ENCODE results near the gene CARS1. TPM values are rescaled to one million over a fixed set of nuclear protein-coding genes. Genes with fewer than 3 reads are reported as not detected.

The CARS1 gene
- total and polyA plus RNA-seq, 4 donors, result 27.3 to 62.3 (median 37.7) TPM

- H3K4me3 ChIP-seq, result no peak overlapping the region
- 97% methylated on average over 10 of the region's 10 CpGs for WGBS, 2 donors
- no peak overlapping the region for H3K27ac ChIP-seq (ENCODE audit: low read depth in 1 of 2, low read length in 1 of 2)
- peaks cover 2 to 70% (median 5%) of the 10 kb centered on the region in 4 donors for H3K36me3 ChIP-seq (ENCODE audit: control insufficient read depth in 4 of 4, insufficient read depth in 4 of 4, low read length in 4 of 4)
- peaks cover 0 to 20% (median 10%) of the 10 kb centered on the region in 5 donors for H3K4me1 ChIP-seq (ENCODE audit: control insufficient read depth in 5 of 5, insufficient read depth in 5 of 5, low read length in 5 of 5)
- TF ChIP-seq, protein P1, sequence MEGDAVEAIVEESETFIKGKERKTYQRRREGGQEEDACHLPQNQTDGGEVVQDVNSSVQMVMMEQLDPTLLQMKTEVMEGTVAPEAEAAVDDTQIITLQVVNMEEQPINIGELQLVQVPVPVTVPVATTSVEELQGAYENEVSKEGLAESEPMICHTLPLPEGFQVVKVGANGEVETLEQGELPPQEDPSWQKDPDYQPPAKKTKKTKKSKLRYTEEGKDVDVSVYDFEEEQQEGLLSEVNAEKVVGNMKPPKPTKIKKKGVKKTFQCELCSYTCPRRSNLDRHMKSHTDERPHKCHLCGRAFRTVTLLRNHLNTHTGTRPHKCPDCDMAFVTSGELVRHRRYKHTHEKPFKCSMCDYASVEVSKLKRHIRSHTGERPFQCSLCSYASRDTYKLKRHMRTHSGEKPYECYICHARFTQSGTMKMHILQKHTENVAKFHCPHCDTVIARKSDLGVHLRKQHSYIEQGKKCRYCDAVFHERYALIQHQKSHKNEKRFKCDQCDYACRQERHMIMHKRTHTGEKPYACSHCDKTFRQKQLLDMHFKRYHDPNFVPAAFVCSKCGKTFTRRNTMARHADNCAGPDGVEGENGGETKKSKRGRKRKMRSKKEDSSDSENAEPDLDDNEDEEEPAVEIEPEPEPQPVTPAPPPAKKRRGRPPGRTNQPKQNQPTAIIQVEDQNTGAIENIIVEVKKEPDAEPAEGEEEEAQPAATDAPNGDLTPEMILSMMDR (IDR thresholded peaks at IDR 0.05; ENCODE audit: control extremely low read depth, extremely low read depth), result no peak
- no peak for ATAC-seq (ENCODE audit: insufficient read depth, low FRiP score)
- H3K27me3 ChIP-seq (ENCODE audit: control insufficient read depth in 3 of 3, insufficient read depth in 3 of 3, low read length in 2 of 3), result no peaks in the 10 kb centered on the region
- H3K9ac ChIP-seq (ENCODE audit: insufficient read depth in 1 of 2, low read length in 2 of 2), result no peak overlapping the region
- H3K9me3 ChIP-seq (ENCODE audit: control insufficient read depth in 4 of 4, insufficient read depth in 3 of 4, low read length in 3 of 4), result no peaks in the 10 kb centered on the region
- DNase-seq, result no peak
These were observed 52.7 kb downstream of the CARS1 start for GRCh38 chr11:3004481-3004880.

GRCh38 chr11:3003396-3004231, 53.6 kb downstream of the CARS1 start:
- DNase-seq, result no peak
- Histone ChIP-seq H3K9me3 (ENCODE audit: control insufficient read depth in 4 of 4, insufficient read depth in 3 of 4, low read length in 3 of 4) (no peaks in the 10 kb centered on the region), H3K4me1 (ENCODE audit: control insufficient read depth in 5 of 5, insufficient read depth in 5 of 5, low read length in 5 of 5) (peaks cover 0 to 20% (median 10%) of the 10 kb centered on the region in 5 donors), H3K27me3 (ENCODE audit: control insufficient read depth in 3 of 3, insufficient read depth in 3 of 3, low read length in 2 of 3) (no peaks in the 10 kb centered on the region), H3K27ac (ENCODE audit: low read depth in 1 of 2, low read length in 1 of 2) (no peak overlapping the region), H3K9ac (ENCODE audit: insufficient read depth in 1 of 2, low read length in 2 of 2) (no peak overlapping the region), H3K4me3 (no peak overlapping the region), H3K36me3 (ENCODE audit: control insufficient read depth in 4 of 4, insufficient read depth in 4 of 4, low read length in 4 of 4) (peaks cover 0 to 66% (median 4%) of the 10 kb centered on the region in 4 donors)
- ATAC-seq (ENCODE audit: insufficient read depth, low FRiP score), result no peak
- WGBS, 2 donors, result 91% methylated on average over 12 of the region's 12 CpGs
- TF ChIP-seq, protein P1 (IDR thresholded peaks at IDR 0.05; ENCODE audit: control extremely low read depth, extremely low read depth), result no peak

DNA sequence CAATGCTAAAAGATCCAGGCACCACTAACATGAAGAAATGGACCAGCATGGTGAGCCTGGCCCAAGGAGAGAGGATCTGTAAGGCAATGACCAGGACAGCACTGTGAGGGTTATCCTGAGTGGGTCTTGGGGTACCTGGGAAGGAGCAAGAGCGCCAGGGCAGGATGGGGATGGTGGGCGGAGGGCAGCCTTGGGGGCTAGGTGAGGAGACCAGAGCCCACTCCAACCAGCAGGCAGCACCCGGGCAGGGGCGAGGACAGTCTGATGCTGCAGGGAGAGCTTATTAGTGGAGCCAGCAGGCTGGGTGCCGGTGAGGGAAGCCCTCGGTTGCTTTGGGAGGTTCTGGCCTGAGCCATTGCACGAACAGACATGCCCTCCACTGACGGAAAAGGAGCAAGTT, 54.4 kb downstream of the CARS1 start:
- H3K36me3 ChIP-seq (ENCODE audit: control insufficient read depth in 4 of 4, insufficient read depth in 4 of 4, low read length in 4 of 4), result peaks cover 0 to 63% (median 4%) of the 10 kb centered on the region in 4 donors
- WGBS, 2 donors, result 88 to 92% methylated on average over 6 to 8 of the region's 8 CpGs
- no peak overlapping the region for H3K4me3 ChIP-seq
- no peak overlapping the region for H3K9ac ChIP-seq (ENCODE audit: insufficient read depth in 1 of 2, low read length in 2 of 2)
- DNase-seq (no peak), ATAC-seq (ENCODE audit: insufficient read depth, low FRiP score) (no peak)
- no peaks in the 10 kb centered on the region for H3K9me3 ChIP-seq (ENCODE audit: control insufficient read depth in 4 of 4, insufficient read depth in 3 of 4, low read length in 3 of 4)
- H3K4me1 ChIP-seq (ENCODE audit: control insufficient read depth in 5 of 5, insufficient read depth in 5 of 5, low read length in 5 of 5), result peaks cover 0 to 20% (median 10%) of the 10 kb centered on the region in 5 donors
- H3K27me3 ChIP-seq (ENCODE audit: control insufficient read depth in 3 of 3, insufficient read depth in 3 of 3, low read length in 2 of 3), result no peaks in the 10 kb centered on the region
- TF ChIP-seq, protein P1 (IDR thresholded peaks at IDR 0.05; ENCODE audit: control extremely low read depth, extremely low read depth), result no peak
- no peak overlapping the region for H3K27ac ChIP-seq (ENCODE audit: low read depth in 1 of 2, low read length in 1 of 2)

Data from lung (tissue), 12 donors.